HEK293 (cell line): ENCODE data around the gene SMAGP.
"Not testable (repeated sequence)": the region's sequence is repeated elsewhere in the genome, so short reads cannot be mapped to it uniquely, and the experiment has no call there.

Experiments used
- CTCF ChIA-PET: fragments of 350-600 bp; formaldehyde crosslinking; extraction: SDS; loops from one replicate; lab custom pipeline; 2021; ENCODE audit warnings: antibody characterized with exemption; lab: Yijun Ruan, JAX
- POLR2A ChIA-PET: fragments of 300-600 bp; formaldehyde crosslinking; extraction: SDS; loops from one replicate; lab custom pipeline; 2020; ENCODE audit warnings: antibody characterized with exemption, inconsistent platforms; lab: Yijun Ruan, JAX
- H3K27ac ChIP-seq: fragments of 200-500 bp; sonication (Bioruptor generic); 2 replicates; pipeline ENCODE4 v1.5.1; 2014; ENCODE audit warnings: low read depth, low read length, control low read depth, inconsistent platforms; ENCODE audit errors: extremely low read depth
- H3K36me3 ChIP-seq, 2 experiments: fragments of 200-500 bp in 1 of 2; sonication (Bioruptor generic) in 1 of 2; 1 replicate in 1 of 2; 2 replicates in 1 of 2; pipeline ENCODE4 v1.5.1; 2014 to 2017; ENCODE audit warnings: inconsistent platforms in 2 of 2, low read length in 2 of 2; ENCODE audit not compliant: control insufficient read depth in 2 of 2, insufficient read depth in 1 of 2
- H3K4me1 ChIP-seq: fragments of 200-500 bp; sonication (Bioruptor generic); 2 replicates; pipeline ENCODE4 v1.5.1; 2014; ENCODE audit warnings: mild to moderate bottlenecking, low read length, inconsistent platforms; ENCODE audit not compliant: control insufficient read depth, insufficient read depth
- H3K4me3 ChIP-seq: 2 replicates; pipeline ENCODE4 v1.5.1; 2011; ENCODE audit warnings: low read depth, mild to moderate bottlenecking, control low read depth, low read length, moderate library complexity
- H3K9me3 ChIP-seq: fragments of 200-500 bp; sonication (Bioruptor generic); 2 replicates; pipeline ENCODE4 v1.5.1; 2014; ENCODE audit warnings: low read depth, low read length, inconsistent platforms; ENCODE audit not compliant: control insufficient read depth, insufficient read depth
- HOXA7 ChIP-seq: sonication (generic); formaldehyde crosslinking; IDR thresholded peaks from 2 replicates; pipeline ENCODE4 v1.8.1; 2022; ENCODE audit warnings: missing genetic modification reagents, borderline replicate concordance
- IKZF3 ChIP-seq: fragments of 450-650 bp; IDR thresholded peaks from 2 replicates; pipeline ENCODE4 v1.5.0; 2018; ENCODE audit warnings: missing biosample characterization, mild to moderate bottlenecking, missing genetic modification characterization, moderate library complexity
- KLF1 ChIP-seq: fragments of 450-650 bp; formaldehyde crosslinking; IDR thresholded peaks from 2 replicates; pipeline ENCODE4 v1.5.1; 2016; ENCODE audit warnings: missing biosample characterization, missing genetic modification characterization
- MZF1 ChIP-seq: fragments of 450-650 bp; formaldehyde crosslinking; IDR thresholded peaks from 2 replicates; pipeline ENCODE4 v1.5.1; 2017; ENCODE audit warnings: missing biosample characterization, missing genetic modification characterization, borderline replicate concordance
- OSR2 ChIP-seq: fragments of 450-650 bp; formaldehyde crosslinking; IDR thresholded peaks from 2 replicates; pipeline ENCODE4 v1.5.1; 2016; ENCODE audit warnings: missing biosample characterization, missing genetic modification characterization
- SCRT2 ChIP-seq: fragments of 450-650 bp; formaldehyde crosslinking; IDR thresholded peaks from 2 replicates; pipeline ENCODE4 v1.5.1; 2016; ENCODE audit warnings: missing biosample characterization, missing genetic modification characterization
- SP3 ChIP-seq: fragments of 450-650 bp; formaldehyde crosslinking; IDR thresholded peaks from 2 replicates; pipeline ENCODE4 v1.5.1; 2016; ENCODE audit warnings: missing biosample characterization, missing genetic modification characterization
- ZBTB8A ChIP-seq: fragments of 450-650 bp; formaldehyde crosslinking; IDR thresholded peaks from 2 replicates; pipeline ENCODE4 v1.5.1; 2016; ENCODE audit warnings: missing biosample characterization, missing genetic modification characterization
- ZFP37 ChIP-seq: fragments of 450-650 bp; formaldehyde crosslinking; IDR thresholded peaks from 2 replicates; pipeline ENCODE4 v1.5.1; 2016; ENCODE audit warnings: missing biosample characterization, missing genetic modification characterization
- ZNF10 ChIP-seq: fragments of 450-650 bp; formaldehyde crosslinking; IDR thresholded peaks from 2 replicates; pipeline ENCODE4 v1.5.1; 2017; ENCODE audit warnings: missing biosample characterization, missing genetic modification characterization
- ZNF223 ChIP-seq: fragments of 450-650 bp; formaldehyde crosslinking; IDR thresholded peaks from 2 replicates; pipeline ENCODE4 v1.5.1; 2016; ENCODE audit warnings: missing biosample characterization, missing genetic modification characterization
- ZNF302 ChIP-seq: fragments of 450-650 bp; formaldehyde crosslinking; IDR thresholded peaks from 2 replicates; pipeline ENCODE4 v1.5.1; 2016; ENCODE audit warnings: missing biosample characterization, missing genetic modification characterization, low read depth
- ZNF366 ChIP-seq: fragments of 450-650 bp; formaldehyde crosslinking; conservative IDR thresholded peaks from 2 replicates; pipeline ENCODE4 v1.5.1; 2016; ENCODE audit warnings: missing biosample characterization, missing genetic modification characterization
- ZNF548 ChIP-seq: fragments of 450-650 bp; formaldehyde crosslinking; IDR thresholded peaks from 2 replicates; pipeline ENCODE4 v1.5.1; 2016; ENCODE audit warnings: missing biosample characterization, missing genetic modification characterization
- ZNF585B ChIP-seq: fragments of 450-650 bp; formaldehyde crosslinking; IDR thresholded peaks from 2 replicates; pipeline ENCODE4 v1.5.1; 2016; ENCODE audit warnings: missing biosample characterization, missing genetic modification characterization
- ZNF768 ChIP-seq: fragments of 450-650 bp; formaldehyde crosslinking; IDR thresholded peaks from 2 replicates; pipeline ENCODE4 v1.5.1; 2018; ENCODE audit warnings: missing biosample characterization, mild to moderate bottlenecking, missing genetic modification characterization
- ZNF785 ChIP-seq: fragments of 450-650 bp; formaldehyde crosslinking; IDR thresholded peaks from 2 replicates; pipeline ENCODE4 v1.5.1; 2016; ENCODE audit warnings: missing biosample characterization, missing genetic modification characterization
- ZNF837 ChIP-seq: fragments of 450-650 bp; formaldehyde crosslinking; IDR thresholded peaks from 2 replicates; pipeline ENCODE4 v1.5.1; 2016; ENCODE audit warnings: missing biosample characterization, missing genetic modification characterization
- ZNF843 ChIP-seq: fragments of 450-650 bp; formaldehyde crosslinking; IDR thresholded peaks from 2 replicates; pipeline ENCODE4 v1.5.1; 2016; ENCODE audit warnings: missing biosample characterization, missing genetic modification characterization
- ZSCAN16 ChIP-seq: fragments of 450-650 bp; formaldehyde crosslinking; IDR thresholded peaks from 2 replicates; pipeline ENCODE4 v1.5.1; 2016; ENCODE audit warnings: missing biosample characterization, missing genetic modification characterization
- TF ChIP-seq, protein P1 (sequence below): fragments of 450-650 bp; formaldehyde crosslinking; IDR thresholded peaks from 2 replicates; pipeline ENCODE4 v1.5.1; 2017; ENCODE audit warnings: missing biosample characterization, missing genetic modification characterization
- TF ChIP-seq, protein P2 (sequence below): fragments of 450-650 bp; formaldehyde crosslinking; IDR thresholded peaks from 2 replicates; pipeline ENCODE4 v1.5.1; 2017; ENCODE audit warnings: missing biosample characterization, missing genetic modification characterization
- TF ChIP-seq, protein P3 (sequence below): fragments of 450-650 bp; formaldehyde crosslinking; conservative IDR thresholded peaks from 2 replicates; pipeline ENCODE4 v1.5.1; 2016; ENCODE audit warnings: low read depth, missing biosample characterization, missing genetic modification characterization

Gene SMAGP

DNA sequence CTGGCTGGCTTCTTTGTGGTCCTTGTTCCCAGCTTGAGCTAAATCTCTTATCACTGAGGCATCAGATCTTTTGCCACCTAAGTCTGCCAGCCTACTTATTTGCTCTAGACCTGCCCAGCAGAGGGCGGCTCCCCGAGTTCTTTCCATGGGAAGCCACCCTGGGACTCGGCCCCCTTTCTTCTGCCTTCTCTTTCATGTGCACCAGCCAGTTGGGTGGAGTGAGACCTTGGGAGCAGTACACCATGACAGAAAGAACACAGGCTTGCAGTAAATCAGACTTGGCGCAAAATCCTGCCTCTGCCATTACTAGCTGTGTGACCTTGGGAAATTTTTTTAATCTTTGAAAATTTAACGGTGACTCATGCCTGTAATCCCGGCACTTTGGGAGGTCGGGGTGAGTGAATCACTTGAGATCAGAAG is 7.4 kb downstream of the SMAGP start (continued):
- TF ChIP-seq SCRT2 (tag by site-specific recombination) (no peak), IKZF3 (0 out of 2 replicates have a peak, but pooled peaks have one; percentile 16), ZBTB8A (tag by site-specific recombination) (0 out of 2 replicates have a peak, but pooled peaks have one; percentile 31)

DNA sequence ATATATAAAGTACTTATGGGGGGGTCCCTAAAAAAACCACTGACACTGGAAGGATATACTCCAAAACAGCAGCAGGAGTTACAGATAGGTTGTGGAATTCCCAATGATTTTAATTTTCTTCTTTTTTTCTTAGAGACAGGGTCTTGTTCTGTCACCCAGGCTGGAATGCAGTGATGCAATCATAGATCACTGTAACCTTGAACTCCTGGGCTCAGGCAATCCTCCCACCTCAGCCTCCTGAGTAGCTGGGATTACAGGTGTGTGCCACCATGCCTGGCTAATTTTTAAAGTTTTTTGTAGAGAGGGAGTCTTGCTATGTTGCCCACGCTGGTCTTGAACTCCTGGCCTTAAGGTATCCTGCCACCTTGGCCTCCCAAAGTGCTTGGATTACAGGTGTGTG is 10.6 kb downstream of the SMAGP start:
- POLR2A ChIA-PET, result interaction anchor here (0.8 kb wide), 1 partner anchor 15 kb away, joined by 6 read pairs; no protein-coding TSS in a partner anchor
- CTCF ChIA-PET, result interaction anchor here (0.6 kb wide), 1 partner anchor 848 kb away, joined by 3 read pairs; no protein-coding TSS in a partner anchor
- not testable (repeated sequence) for H3K4me1 ChIP-seq

DNA sequence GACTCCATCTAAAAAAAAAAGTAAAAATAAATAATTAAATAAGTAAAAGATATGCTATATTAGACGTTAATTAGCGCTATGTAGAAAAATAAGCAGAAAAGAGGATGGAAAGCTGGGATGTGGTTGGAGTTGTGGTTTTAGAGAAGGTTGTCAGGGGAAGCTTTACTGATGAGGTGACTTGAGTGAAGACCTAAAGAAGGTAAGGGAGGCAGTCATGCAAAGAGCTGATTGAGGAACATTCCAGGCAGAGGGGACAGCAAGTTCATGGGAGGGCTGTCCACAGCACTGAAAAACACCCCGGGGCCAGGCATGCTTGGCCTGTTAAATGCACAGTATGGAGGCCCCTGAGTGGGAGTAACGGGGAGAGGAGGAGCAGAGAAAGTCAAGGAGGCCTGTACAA is 15.7 kb downstream of the SMAGP start:
- no peak overlapping the region for H3K4me3 ChIP-seq
- ChIA-PET POLR2A (no interaction called here), CTCF (interaction anchor here (0.6 kb wide), 1 partner anchor 83 kb away, joined by 4 read pairs; no protein-coding TSS in a partner anchor)
- no peaks in the 10 kb centered on the region for H3K36me3 ChIP-seq
- TF ChIP-seq ZNF223 (tag by site-specific recombination) (no peak), HOXA7 (CRISPR knock-in tag) (no peak), OSR2 (tag by site-specific recombination) (no peak), SP3 (tag by site-specific recombination) (no peak)
- TF ChIP-seq, protein P1, sequence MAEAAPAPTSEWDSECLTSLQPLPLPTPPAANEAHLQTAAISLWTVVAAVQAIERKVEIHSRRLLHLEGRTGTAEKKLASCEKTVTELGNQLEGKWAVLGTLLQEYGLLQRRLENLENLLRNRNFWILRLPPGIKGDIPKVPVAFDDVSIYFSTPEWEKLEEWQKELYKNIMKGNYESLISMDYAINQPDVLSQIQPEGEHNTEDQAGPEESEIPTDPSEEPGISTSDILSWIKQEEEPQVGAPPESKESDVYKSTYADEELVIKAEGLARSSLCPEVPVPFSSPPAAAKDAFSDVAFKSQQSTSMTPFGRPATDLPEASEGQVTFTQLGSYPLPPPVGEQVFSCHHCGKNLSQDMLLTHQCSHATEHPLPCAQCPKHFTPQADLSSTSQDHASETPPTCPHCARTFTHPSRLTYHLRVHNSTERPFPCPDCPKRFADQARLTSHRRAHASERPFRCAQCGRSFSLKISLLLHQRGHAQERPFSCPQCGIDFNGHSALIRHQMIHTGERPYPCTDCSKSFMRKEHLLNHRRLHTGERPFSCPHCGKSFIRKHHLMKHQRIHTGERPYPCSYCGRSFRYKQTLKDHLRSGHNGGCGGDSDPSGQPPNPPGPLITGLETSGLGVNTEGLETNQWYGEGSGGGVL, result no peak
- TF ChIP-seq, protein P2, sequence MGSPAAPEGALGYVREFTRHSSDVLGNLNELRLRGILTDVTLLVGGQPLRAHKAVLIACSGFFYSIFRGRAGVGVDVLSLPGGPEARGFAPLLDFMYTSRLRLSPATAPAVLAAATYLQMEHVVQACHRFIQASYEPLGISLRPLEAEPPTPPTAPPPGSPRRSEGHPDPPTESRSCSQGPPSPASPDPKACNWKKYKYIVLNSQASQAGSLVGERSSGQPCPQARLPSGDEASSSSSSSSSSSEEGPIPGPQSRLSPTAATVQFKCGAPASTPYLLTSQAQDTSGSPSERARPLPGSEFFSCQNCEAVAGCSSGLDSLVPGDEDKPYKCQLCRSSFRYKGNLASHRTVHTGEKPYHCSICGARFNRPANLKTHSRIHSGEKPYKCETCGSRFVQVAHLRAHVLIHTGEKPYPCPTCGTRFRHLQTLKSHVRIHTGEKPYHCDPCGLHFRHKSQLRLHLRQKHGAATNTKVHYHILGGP (tag by site-specific recombination), result no peak
- TF ChIP-seq, protein P3, sequence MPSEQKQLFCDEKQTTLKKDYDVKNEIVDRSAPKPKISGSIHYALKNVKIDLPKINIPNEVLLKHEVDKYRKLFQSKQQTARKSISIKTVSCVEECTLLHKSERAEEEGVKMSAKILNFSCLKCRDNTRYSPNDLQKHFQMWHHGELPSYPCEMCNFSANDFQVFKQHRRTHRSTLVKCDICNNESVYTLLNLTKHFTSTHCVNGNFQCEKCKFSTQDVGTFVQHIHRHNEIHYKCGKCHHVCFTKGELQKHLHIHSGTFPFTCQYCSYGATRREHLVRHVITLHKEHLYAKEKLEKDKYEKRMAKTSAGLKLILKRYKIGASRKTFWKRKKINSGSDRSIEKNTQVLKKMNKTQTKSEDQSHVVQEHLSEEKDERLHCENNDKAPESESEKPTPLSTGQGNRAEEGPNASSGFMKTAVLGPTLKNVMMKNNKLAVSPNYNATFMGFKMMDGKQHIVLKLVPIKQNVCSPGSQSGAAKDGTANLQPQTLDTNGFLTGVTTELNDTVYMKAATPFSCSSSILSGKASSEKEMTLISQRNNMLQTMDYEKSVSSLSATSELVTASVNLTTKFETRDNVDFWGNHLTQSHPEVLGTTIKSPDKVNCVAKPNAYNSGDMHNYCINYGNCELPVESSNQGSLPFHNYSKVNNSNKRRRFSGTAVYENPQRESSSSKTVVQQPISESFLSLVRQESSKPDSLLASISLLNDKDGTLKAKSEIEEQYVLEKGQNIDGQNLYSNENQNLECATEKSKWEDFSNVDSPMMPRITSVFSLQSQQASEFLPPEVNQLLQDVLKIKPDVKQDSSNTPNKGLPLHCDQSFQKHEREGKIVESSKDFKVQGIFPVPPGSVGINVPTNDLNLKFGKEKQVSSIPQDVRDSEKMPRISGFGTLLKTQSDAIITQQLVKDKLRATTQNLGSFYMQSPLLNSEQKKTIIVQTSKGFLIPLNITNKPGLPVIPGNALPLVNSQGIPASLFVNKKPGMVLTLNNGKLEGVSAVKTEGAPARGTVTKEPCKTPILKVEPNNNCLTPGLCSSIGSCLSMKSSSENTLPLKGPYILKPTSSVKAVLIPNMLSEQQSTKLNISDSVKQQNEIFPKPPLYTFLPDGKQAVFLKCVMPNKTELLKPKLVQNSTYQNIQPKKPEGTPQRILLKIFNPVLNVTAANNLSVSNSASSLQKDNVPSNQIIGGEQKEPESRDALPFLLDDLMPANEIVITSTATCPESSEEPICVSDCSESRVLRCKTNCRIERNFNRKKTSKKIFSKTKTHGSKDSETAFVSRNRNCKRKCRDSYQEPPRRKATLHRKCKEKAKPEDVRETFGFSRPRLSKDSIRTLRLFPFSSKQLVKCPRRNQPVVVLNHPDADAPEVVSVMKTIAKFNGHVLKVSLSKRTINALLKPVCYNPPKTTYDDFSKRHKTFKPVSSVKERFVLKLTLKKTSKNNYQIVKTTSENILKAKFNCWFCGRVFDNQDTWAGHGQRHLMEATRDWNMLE (tag by site-specific recombination), result no peak
- H3K4me1 ChIP-seq, result no peaks in the 10 kb centered on the region
- no peak overlapping the region for H3K27ac ChIP-seq
- H3K9me3 ChIP-seq, result no peaks in the 10 kb centered on the region

More for the DNA sequence above, 10.6 kb downstream of the SMAGP start:
- not testable (repeated sequence) for H3K36me3 ChIP-seq, H3K4me3 ChIP-seq, H3K27ac ChIP-seq, H3K9me3 ChIP-seq

DNA sequence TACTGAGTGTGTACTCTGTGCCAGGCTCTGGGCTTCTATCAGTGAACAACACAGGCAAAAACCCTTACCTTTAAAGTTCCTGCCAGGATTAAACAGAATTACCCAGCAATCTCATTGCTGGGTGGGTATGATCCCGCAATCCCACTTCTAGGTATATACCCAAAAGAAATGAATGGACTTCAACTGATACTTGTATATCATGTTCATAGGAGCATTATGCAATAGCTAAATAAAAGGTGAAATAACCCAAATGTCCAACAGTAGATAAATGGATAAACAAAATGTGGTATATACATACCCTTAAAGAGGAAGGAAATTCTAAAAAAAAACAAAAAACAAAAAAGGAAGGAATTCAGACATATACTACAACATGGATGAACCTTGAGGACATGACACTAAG is 16.9 kb downstream of the SMAGP start:
- Histone ChIP-seq H3K9me3 (no peaks in the 10 kb centered on the region), H3K4me3 (no peak overlapping the region), H3K36me3 (no peaks in the 10 kb centered on the region), H3K27ac (no peak overlapping the region), H3K4me1 (no peaks in the 10 kb centered on the region)
- no peak for TF ChIP-seq ZNF843 (tag by site-specific recombination)
- TF ChIP-seq ZNF585B (tag by site-specific recombination), result no peak
- no peak for TF ChIP-seq ZNF837 (tag by site-specific recombination)
- no peak for TF ChIP-seq MZF1 (tag by site-specific recombination)
- TF ChIP-seq ZFP37 (tag by site-specific recombination), result no peak
- no peak for TF ChIP-seq KLF1 (tag by site-specific recombination)
- no peak for TF ChIP-seq ZNF548 (tag by site-specific recombination)
- no peak for TF ChIP-seq ZSCAN16 (tag by site-specific recombination)
- TF ChIP-seq ZNF10 (tag by site-specific recombination), result no peak
- TF ChIP-seq ZNF302 (tag by site-specific recombination), result no peak
- no peak for TF ChIP-seq ZNF768 (tag by site-specific recombination)
- no peak for TF ChIP-seq ZNF785 (tag by site-specific recombination)
- TF ChIP-seq ZNF366 (tag by site-specific recombination), result no peak
- ChIA-PET CTCF (interaction anchor here (0.6 to 2.5 kb wide), 11 partner anchors 8 to 441 kb away, joined by 3 to 19 read pairs (median 8); partner anchors contain the start of gene SMAGP), POLR2A (interaction anchor here (0.8 kb wide), 1 partner anchor 15 kb away, joined by 3 read pairs; the partner anchor contains the start of gene DAZAP2)
